NCI-H146 treated with DMSO at 0.1 percent for 48 hours (cell line): ENCODE results near the gene CLEC16A.
"Not testable (repeated sequence)": the region's sequence is repeated elsewhere in the genome, so short reads cannot be mapped to it uniquely, and the experiment has no call there.

Experiments
- DNase-seq: peaks from one replicate; lab custom pipeline; 2025; ENCODE audit not compliant: unreplicated experiment; lab: John Stamatoyannopoulos, UW

Gene CLEC16A

GRCh38 chr16:10965440-10966061 lies 21.2 kb downstream of the CLEC16A start:
- DNase-seq, result no peak

GRCh38 chr16:10966129-10966528 lies 21.8 kb downstream of the CLEC16A start:
- no peak for DNase-seq

- not testable (repeated sequence) for DNase-seq
Observed at GRCh38 chr16:10966559-10966958, 22.2 kb downstream of the CLEC16A start.

GRCh38 chr16:10967986-10968385 lies 23.6 kb downstream of the CLEC16A start:
- no peak for DNase-seq

GRCh38 chr16:10968498-10968897 lies 24.1 kb downstream of the CLEC16A start:
- DNase-seq, result no peak

- no peak for DNase-seq
Observed at GRCh38 chr16:10969615-10970014, 25.3 kb downstream of the CLEC16A start.

GRCh38 chr16:10970065-10970464 lies 25.7 kb downstream of the CLEC16A start:
- DNase-seq, result no peak

- peak; percentile 60 for DNase-seq
Observed at GRCh38 chr16:10971560-10971961, 27.2 kb downstream of the CLEC16A start.

- DNase-seq, result no peak
Observed at GRCh38 chr16:10972108-10972818, 27.9 kb downstream of the CLEC16A start.

- no peak for DNase-seq
Observed at GRCh38 chr16:10972819-10973464, 28.6 kb downstream of the CLEC16A start.

- no peak for DNase-seq
Observed at GRCh38 chr16:10976634-10977033, 32.3 kb downstream of the CLEC16A start.

- DNase-seq, result no peak
Observed at GRCh38 chr16:10978124-10978523, 33.8 kb downstream of the CLEC16A start.

GRCh38 chr16:10978871-10979446 lies 34.6 kb downstream of the CLEC16A start:
- no peak for DNase-seq

- no peak for DNase-seq
Observed at GRCh38 chr16:10979717-10980601, 35.6 kb downstream of the CLEC16A start.

GRCh38 chr16:10980813-10981212 lies 36.4 kb downstream of the CLEC16A start:
- no peak for DNase-seq

GRCh38 chr16:10981697-10982216 lies 37.4 kb downstream of the CLEC16A start:
- no peak for DNase-seq

GRCh38 chr16:10982465-10983150 lies 38.2 kb downstream of the CLEC16A start:
- DNase-seq, result no peak

- DNase-seq, result no peak
Observed at GRCh38 chr16:10983159-10983558, 38.8 kb downstream of the CLEC16A start.

- no peak for DNase-seq
Observed at GRCh38 chr16:10984509-10984908, 40.1 kb downstream of the CLEC16A start.
